Endodermal cell (in vitro differentiated cells): ENCODE results near the gene LST1. TPM values are rescaled to one million over a fixed set of nuclear protein-coding genes. Genes with fewer than 3 reads are reported as not detected.

Experiments
- DNase-seq: peaks from one replicate; pipeline ENCODE4 v3.0.0-alpha.2; 2017
- H3K27ac ChIP-seq: 2 replicates; pipeline ENCODE4 v1.5.1; 2013; ENCODE audit warnings: mild to moderate bottlenecking, low read depth, low read length, moderate library complexity
- H3K27me3 ChIP-seq: 2 replicates; pipeline ENCODE4 v1.6.1; 2013; ENCODE audit warnings: mild to moderate bottlenecking, low read length, moderate library complexity; ENCODE audit not compliant: insufficient read depth, control insufficient read depth, poor library complexity, severe bottlenecking
- H3K36me3 ChIP-seq: 2 replicates; pipeline ENCODE4 v1.7.0; 2013; ENCODE audit warnings: mild to moderate bottlenecking, low read length, moderate library complexity; ENCODE audit not compliant: control insufficient read depth, insufficient read depth
- H3K4me1 ChIP-seq: one replicate; pipeline ENCODE4 v1.7.0; 2013; ENCODE audit warnings: low read length; ENCODE audit not compliant: control insufficient read depth, insufficient read depth
- H3K4me3 ChIP-seq: 2 replicates; pipeline ENCODE4 v1.5.1; 2013; ENCODE audit warnings: mild to moderate bottlenecking, low read length, moderate library complexity
- H3K9ac ChIP-seq: 2 replicates; pipeline ENCODE4 v1.6.1; 2013; ENCODE audit warnings: mild to moderate bottlenecking, low read length, moderate library complexity; ENCODE audit not compliant: poor library complexity, severe bottlenecking; ENCODE audit errors: extremely low read depth
- H3K9me3 ChIP-seq: 2 replicates; pipeline ENCODE4 v1.6.1; 2013; ENCODE audit warnings: mild to moderate bottlenecking, low read length, moderate library complexity; ENCODE audit not compliant: control insufficient read depth
- H3K27ac Mint-ChIP-seq: 2 replicates; pipeline ENCODE4 v1.8.0; 2020; ENCODE audit warnings: mixed read lengths
- H3K27me3 Mint-ChIP-seq: 2 replicates; pipeline ENCODE4 v1.8.0; 2021; ENCODE audit warnings: mild to moderate bottlenecking, mixed read lengths; ENCODE audit not compliant: insufficient read depth
- H3K36me3 Mint-ChIP-seq: 2 replicates; pipeline ENCODE4 v1.8.0; 2020; ENCODE audit warnings: low read depth, mixed read lengths
- H3K4me1 Mint-ChIP-seq: 2 replicates; pipeline ENCODE4 v1.8.0; 2020; ENCODE audit warnings: mixed read lengths
- H3K4me3 Mint-ChIP-seq: 2 replicates; pipeline ENCODE4 v1.8.0; 2020; ENCODE audit warnings: mild to moderate bottlenecking, moderate library complexity, mixed read lengths
- H3K9me3 Mint-ChIP-seq: 2 replicates; pipeline ENCODE4 v1.8.0; 2020; ENCODE audit warnings: mild to moderate bottlenecking, mixed read lengths
- WGBS, 2 experiments: methylation state at CpG; one replicate each; pipeline versions ENCODE4 v1.1.5 to v1.1.7; 2013; ENCODE audit warnings: missing lambda C conversion rate in 2 of 2, mixed read lengths in 1 of 2; ENCODE audit not compliant: insufficient coverage in 1 of 2, insufficient read length in 1 of 2; 5-methylcytosine and 5-hydroxymethylcytosine counted together
- total RNA-seq, 2 donors: library from RNA; stranded (reverse); fragmentation: NEBNext Ultra II Directional in 1 of 2; extraction: Animal tissue kit (Norgen Biotek cat#: 25700) in 1 of 2; gene quantifications; 2 replicates in 1 of 2; 3 replicates in 1 of 2; pipeline ENCODE4 v1.2.1, GENCODE V29; 2021
- TF ChIP-seq, protein P1 (sequence below): fragments of 200-600 bp; sonication (generic); conservative IDR thresholded peaks from 2 replicates; pipeline ENCODE4 v1.5.0; 2021; ENCODE audit warnings: antibody characterized with exemption, mild to moderate bottlenecking

The LST1 gene
- total RNA-seq, 2 donors from 2014 or later: not detected

DNA sequence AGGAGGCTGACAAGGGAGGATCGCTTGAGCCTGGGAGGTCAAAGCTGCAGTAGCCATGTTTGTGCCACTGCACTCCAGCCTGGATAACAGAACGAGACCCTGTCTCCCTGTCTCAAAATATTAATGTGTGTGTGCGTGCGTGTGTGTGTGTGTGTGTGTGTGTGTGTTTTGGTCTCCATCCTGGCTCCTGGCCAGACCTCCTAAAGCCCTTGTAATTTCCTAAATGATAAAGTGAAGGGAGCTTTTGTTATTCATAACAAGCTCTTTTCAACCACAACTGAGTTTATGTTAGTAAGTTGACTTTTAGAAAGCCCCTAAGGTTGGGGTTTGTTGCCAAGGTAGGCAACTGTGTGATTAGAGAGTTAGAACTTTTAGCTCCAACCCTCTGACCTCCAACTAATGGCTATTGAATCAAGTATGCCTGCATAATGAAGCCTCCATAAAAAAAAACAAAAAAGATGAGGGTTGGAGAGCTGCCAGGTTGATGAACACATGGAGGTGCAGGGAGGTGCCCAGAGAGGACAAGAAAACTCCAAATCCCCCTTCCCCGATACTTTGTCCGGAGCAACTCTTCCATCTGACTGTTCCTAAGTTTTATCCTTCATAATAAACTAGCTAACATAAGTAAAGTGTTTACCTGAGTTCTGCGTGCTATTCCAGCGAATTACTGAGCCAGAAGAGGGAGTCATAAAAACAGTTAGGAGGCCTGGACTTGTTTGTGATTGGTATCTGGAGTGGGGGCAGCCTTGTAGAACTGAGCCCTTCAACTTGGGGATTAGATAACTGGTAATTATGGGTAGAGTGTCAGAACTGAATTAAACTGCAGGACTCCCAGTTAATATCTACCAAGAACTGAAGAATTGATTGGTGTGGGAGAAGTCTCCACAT lies 23.7 kb downstream of the LST1 start:
- no peak for DNase-seq
- Histone ChIP-seq H3K9ac (no peak overlapping the region), H3K27ac (no peak overlapping the region), H3K36me3 (no peaks in the 10 kb centered on the region), H3K9me3 (no peaks in the 10 kb centered on the region), H3K4me1 (no peaks in the 10 kb centered on the region), H3K27me3 (no peaks in the 10 kb centered on the region), H3K4me3 (no peak overlapping the region)
- Mint-ChIP-seq H3K4me3 (no peak overlapping the region), H3K27ac (no peak overlapping the region), H3K4me1 (peaks cover 13% of the 10 kb centered on the region), H3K27me3 (no peaks in the 10 kb centered on the region), H3K9me3 (no peaks in the 10 kb centered on the region), H3K36me3 (no peaks in the 10 kb centered on the region)
- WGBS, 2 experiments: 92 to 93% methylated on average over 5 to 8 of the region's 8 CpGs
- TF ChIP-seq, protein P1, sequence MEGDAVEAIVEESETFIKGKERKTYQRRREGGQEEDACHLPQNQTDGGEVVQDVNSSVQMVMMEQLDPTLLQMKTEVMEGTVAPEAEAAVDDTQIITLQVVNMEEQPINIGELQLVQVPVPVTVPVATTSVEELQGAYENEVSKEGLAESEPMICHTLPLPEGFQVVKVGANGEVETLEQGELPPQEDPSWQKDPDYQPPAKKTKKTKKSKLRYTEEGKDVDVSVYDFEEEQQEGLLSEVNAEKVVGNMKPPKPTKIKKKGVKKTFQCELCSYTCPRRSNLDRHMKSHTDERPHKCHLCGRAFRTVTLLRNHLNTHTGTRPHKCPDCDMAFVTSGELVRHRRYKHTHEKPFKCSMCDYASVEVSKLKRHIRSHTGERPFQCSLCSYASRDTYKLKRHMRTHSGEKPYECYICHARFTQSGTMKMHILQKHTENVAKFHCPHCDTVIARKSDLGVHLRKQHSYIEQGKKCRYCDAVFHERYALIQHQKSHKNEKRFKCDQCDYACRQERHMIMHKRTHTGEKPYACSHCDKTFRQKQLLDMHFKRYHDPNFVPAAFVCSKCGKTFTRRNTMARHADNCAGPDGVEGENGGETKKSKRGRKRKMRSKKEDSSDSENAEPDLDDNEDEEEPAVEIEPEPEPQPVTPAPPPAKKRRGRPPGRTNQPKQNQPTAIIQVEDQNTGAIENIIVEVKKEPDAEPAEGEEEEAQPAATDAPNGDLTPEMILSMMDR: no peak

DNA sequence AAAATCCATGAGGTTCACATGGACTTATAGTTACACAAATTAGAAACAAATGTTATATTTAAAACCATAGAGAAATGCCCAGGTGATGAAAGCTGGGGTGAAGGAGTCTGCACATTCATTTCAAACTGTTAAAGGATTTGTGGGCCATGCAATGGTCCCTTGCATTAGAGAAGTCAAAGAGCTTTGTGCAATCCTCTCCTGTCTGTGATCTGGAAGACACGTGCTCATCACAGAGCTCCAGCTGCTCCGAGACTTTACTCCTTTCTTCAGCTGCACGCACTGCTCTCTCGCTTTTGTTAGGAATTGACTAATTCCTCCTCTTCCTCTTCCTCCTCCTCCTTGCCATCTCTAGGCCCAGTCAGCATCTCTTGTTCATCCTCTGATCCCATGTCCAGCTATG lies 24.9 kb downstream of the LST1 start:
- no peaks in the 10 kb centered on the region for H3K9me3 Mint-ChIP-seq
- H3K36me3 Mint-ChIP-seq: no peaks in the 10 kb centered on the region
- H3K4me1 Mint-ChIP-seq: peaks cover 24% of the 10 kb centered on the region
- no peaks in the 10 kb centered on the region for H3K27me3 Mint-ChIP-seq
- H3K27ac Mint-ChIP-seq: no peak overlapping the region
- Histone ChIP-seq H3K36me3 (no peaks in the 10 kb centered on the region), H3K27ac (no peak overlapping the region), H3K9ac (no peak overlapping the region), H3K4me1 (no peaks in the 10 kb centered on the region), H3K4me3 (no peak overlapping the region), H3K27me3 (no peaks in the 10 kb centered on the region), H3K9me3 (no peaks in the 10 kb centered on the region)
- DNase-seq: no peak
- TF ChIP-seq, protein P1: no peak
- H3K4me3 Mint-ChIP-seq: no peak overlapping the region
- 93 to 96% methylated on average over 4 of the region's 4 CpGs for WGBS, 2 experiments

DNA sequence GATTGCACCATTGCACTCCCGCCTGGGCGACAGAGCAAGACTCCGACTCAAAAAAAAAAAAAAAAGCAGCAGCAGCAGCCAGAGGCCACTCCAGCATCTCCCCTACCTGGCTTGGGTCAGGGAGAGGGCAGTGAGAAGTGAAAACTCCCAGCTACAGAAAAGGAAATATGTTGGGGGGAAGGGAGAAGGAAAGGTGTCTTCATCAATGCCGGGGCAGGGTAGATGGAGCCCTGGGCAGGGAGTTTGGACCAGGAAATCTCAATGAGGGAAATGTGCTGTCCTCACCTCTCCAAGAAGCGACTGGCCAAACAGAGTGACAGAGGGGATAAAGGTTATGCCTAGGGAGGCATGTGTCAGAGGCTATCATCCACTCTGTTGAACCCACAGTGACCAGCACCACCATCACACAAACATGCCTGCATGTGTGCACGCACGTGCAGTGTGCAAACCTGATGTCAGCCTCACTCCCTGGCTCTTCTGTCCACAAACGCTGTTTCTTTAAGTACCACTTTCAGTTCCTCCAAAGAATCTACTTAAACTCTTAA lies 28.1 kb downstream of the LST1 start:
- Histone ChIP-seq H3K36me3 (no peaks in the 10 kb centered on the region), H3K4me3 (no peak overlapping the region), H3K4me1 (no peaks in the 10 kb centered on the region), H3K27ac (no peak overlapping the region), H3K27me3 (no peaks in the 10 kb centered on the region), H3K9ac (no peak overlapping the region), H3K9me3 (no peaks in the 10 kb centered on the region)
- no peaks in the 10 kb centered on the region for H3K36me3 Mint-ChIP-seq
- WGBS, 2 experiments: 86 to 92% methylated on average over 3 to 8 of the region's 8 CpGs
- H3K9me3 Mint-ChIP-seq: no peaks in the 10 kb centered on the region
- DNase-seq: no peak
- H3K4me3 Mint-ChIP-seq: no peak overlapping the region
- peaks cover 16% of the 10 kb centered on the region for H3K4me1 Mint-ChIP-seq
- H3K27ac Mint-ChIP-seq: no peak overlapping the region
- no peaks in the 10 kb centered on the region for H3K27me3 Mint-ChIP-seq
- TF ChIP-seq, protein P1: no peak
